HepG2 (cell line): ENCODE data around the gene ZNF772. TPM values are rescaled to one million over a fixed set of nuclear protein-coding genes. Genes with fewer than 3 reads are reported as not detected.

Source experiments
- FIP1L1 ChIP-seq: fragments of 200-400 bp; formaldehyde crosslinking; IDR thresholded peaks from 2 replicates; pipeline ENCODE4 v1.6.1; 2018; ENCODE audit warnings: low read depth, mild to moderate bottlenecking, low read length, moderate library complexity, borderline replicate concordance; ENCODE audit not compliant: insufficient read depth
- GLI4 ChIP-seq: sonication (generic); formaldehyde crosslinking; IDR thresholded peaks from 2 replicates; pipeline ENCODE4 v1.5.1; 2020; ENCODE audit warnings: missing genetic modification reagents, mild to moderate bottlenecking, moderate library complexity, borderline replicate concordance
- RXRB ChIP-seq: IDR thresholded peaks from 2 replicates; pipeline ENCODE4 v1.6.1; 2016; ENCODE audit warnings: borderline replicate concordance, missing genetic modification reagents, missing compliant biosample characterization
- TCF7L2 ChIP-seq: IDR thresholded peaks from 2 replicates; pipeline ENCODE4 v1.6.1; 2011; ENCODE audit warnings: mild to moderate bottlenecking, low read depth, low read length, moderate library complexity
- ZNF350 ChIP-seq: sonication (generic); formaldehyde crosslinking; IDR thresholded peaks from 2 replicates; pipeline ENCODE4 v1.4.0; 2020; ENCODE audit warnings: mild to moderate bottlenecking, low read depth, missing genetic modification reagents, borderline replicate concordance
- ZNF639 ChIP-seq: conservative IDR thresholded peaks from 2 replicates; pipeline ENCODE4 v1.6.1; 2018; ENCODE audit warnings: missing genetic modification reagents
- ZNF781 ChIP-seq: sonication (generic); formaldehyde crosslinking; IDR thresholded peaks from 2 replicates; pipeline ENCODE4 v1.5.1; 2020; ENCODE audit warnings: borderline replicate concordance, mild to moderate bottlenecking, missing genetic modification reagents; ENCODE audit errors: not compliant biosample characterization
- ZNF792 ChIP-seq: IDR thresholded peaks from 2 replicates; pipeline ENCODE4 v1.6.1; 2016
- ZSCAN5A ChIP-seq: sonication (generic); formaldehyde crosslinking; IDR thresholded peaks from 2 replicates; pipeline ENCODE4 v1.8.0; 2022; ENCODE audit warnings: mild to moderate bottlenecking, missing genetic modification reagents, borderline replicate concordance
- polyA plus RNA-seq, 8 experiments: library from polyadenylated mRNA; depleted of rRNA in 3 of 8; stranded (reverse) in 7 of 8; unstranded in 1 of 8; fragments of >200 nt; fragmentation: Illumina TruSeq in 4 of 8; extraction: Trizol in 4 of 8; gene quantifications; 2 replicates each; pipeline versions ENCODE4 v1.2.1 to v1.2.3, GENCODE V29; 2011 to 2016; ENCODE audit warnings: low read depth in 4 of 8, missing spikeins in 1 of 8, mixed read lengths in 1 of 8; ENCODE audit not compliant: insufficient read depth in 1 of 8
- total RNA-seq, 5 experiments: library from RNA; depleted of rRNA; stranded (reverse); fragments of >200 nt; fragmentation: Illumina TruSeq; extraction: Trizol; gene quantifications; 2 replicates each; pipeline ENCODE4 v1.2.3, GENCODE V29; 2016; ENCODE audit warnings: low read depth in 1 of 5
- TF ChIP-seq, protein P1 (sequence below): IDR thresholded peaks from 2 replicates; pipeline ENCODE4 v1.6.1; 2016; ENCODE audit warnings: low read depth, missing genetic modification reagents, missing compliant biosample characterization
- TF ChIP-seq, protein P2 (sequence below): sonication (generic); formaldehyde crosslinking; IDR thresholded peaks from 2 replicates; pipeline ENCODE4 v1.4.0; 2020; ENCODE audit warnings: missing genetic modification reagents

Gene ZNF772
- total and polyA plus RNA-seq, 2 of the 13 experiments (the other 11 are each of a cell fraction or from before 2014, with no cell fraction given), result 3.1 to 17.2 TPM

DNA sequence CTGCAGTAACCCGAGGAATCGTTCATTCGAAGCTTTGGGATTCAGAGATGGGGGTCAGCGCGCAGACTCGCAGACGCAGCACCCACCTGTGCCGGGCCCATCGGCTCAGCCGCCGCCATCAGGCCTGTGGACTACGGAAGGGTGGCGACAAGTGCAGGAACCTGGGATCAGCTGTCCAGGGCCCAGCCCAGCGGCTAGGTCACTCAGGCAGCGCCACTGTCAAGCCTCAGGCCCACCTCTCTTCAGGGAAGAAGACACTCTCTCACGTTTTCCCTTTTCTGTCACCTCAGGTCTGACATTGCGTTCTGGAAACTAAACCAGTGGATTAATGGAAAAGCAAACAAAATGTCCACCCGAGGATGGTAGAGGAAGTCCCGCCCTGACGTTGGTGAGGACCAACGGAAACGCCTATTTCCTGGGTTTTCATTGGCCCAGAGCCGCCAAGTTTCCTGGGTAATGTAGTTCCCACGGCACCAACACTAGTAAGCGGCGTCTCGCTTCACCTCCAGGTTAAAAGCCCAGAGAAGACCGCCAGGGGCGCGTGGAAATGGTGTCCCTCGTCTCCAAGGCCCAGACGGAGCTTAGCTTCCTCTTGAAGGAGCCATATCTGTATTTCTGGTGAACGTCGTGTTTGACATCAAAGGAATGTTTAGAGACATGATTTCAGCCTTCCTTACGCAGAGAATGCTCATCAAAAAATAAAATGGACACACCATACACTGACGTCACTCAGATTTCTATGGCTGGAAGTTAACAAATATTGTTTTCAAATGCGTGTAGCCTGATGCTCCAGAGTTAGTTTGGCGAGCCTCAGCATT lies at the start of gene ZNF772 (continued):
- TF ChIP-seq ZNF639, result no peak
- TF ChIP-seq, protein P1, sequence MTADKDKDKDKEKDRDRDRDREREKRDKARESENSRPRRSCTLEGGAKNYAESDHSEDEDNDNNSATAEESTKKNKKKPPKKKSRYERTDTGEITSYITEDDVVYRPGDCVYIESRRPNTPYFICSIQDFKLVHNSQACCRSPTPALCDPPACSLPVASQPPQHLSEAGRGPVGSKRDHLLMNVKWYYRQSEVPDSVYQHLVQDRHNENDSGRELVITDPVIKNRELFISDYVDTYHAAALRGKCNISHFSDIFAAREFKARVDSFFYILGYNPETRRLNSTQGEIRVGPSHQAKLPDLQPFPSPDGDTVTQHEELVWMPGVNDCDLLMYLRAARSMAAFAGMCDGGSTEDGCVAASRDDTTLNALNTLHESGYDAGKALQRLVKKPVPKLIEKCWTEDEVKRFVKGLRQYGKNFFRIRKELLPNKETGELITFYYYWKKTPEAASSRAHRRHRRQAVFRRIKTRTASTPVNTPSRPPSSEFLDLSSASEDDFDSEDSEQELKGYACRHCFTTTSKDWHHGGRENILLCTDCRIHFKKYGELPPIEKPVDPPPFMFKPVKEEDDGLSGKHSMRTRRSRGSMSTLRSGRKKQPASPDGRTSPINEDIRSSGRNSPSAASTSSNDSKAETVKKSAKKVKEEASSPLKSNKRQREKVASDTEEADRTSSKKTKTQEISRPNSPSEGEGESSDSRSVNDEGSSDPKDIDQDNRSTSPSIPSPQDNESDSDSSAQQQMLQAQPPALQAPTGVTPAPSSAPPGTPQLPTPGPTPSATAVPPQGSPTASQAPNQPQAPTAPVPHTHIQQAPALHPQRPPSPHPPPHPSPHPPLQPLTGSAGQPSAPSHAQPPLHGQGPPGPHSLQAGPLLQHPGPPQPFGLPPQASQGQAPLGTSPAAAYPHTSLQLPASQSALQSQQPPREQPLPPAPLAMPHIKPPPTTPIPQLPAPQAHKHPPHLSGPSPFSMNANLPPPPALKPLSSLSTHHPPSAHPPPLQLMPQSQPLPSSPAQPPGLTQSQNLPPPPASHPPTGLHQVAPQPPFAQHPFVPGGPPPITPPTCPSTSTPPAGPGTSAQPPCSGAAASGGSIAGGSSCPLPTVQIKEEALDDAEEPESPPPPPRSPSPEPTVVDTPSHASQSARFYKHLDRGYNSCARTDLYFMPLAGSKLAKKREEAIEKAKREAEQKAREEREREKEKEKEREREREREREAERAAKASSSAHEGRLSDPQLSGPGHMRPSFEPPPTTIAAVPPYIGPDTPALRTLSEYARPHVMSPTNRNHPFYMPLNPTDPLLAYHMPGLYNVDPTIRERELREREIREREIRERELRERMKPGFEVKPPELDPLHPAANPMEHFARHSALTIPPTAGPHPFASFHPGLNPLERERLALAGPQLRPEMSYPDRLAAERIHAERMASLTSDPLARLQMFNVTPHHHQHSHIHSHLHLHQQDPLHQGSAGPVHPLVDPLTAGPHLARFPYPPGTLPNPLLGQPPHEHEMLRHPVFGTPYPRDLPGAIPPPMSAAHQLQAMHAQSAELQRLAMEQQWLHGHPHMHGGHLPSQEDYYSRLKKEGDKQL (CRISPR knock-in tag), result no peak
- no peak for TF ChIP-seq FIP1L1
- TF ChIP-seq TCF7L2, result no peak
- TF ChIP-seq, protein P2, sequence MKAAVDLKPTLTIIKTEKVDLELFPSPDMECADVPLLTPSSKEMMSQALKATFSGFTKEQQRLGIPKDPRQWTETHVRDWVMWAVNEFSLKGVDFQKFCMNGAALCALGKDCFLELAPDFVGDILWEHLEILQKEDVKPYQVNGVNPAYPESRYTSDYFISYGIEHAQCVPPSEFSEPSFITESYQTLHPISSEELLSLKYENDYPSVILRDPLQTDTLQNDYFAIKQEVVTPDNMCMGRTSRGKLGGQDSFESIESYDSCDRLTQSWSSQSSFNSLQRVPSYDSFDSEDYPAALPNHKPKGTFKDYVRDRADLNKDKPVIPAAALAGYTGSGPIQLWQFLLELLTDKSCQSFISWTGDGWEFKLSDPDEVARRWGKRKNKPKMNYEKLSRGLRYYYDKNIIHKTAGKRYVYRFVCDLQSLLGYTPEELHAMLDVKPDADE (CRISPR knock-in tag), result no peak
- TF ChIP-seq ZSCAN5A (CRISPR knock-in tag), result no peak; the same call in 1 of the 2 replicates
- TF ChIP-seq ZNF781 (CRISPR knock-in tag), result no peak
- TF ChIP-seq ZNF350 (CRISPR knock-in tag), result peak; percentile 79
- no peak for TF ChIP-seq ZNF792 (CRISPR knock-in tag)
- TF ChIP-seq RXRB, result peak; percentile 49; the same call in 1 of the 2 replicates
- TF ChIP-seq GLI4 (CRISPR knock-in tag), result 0 out of 2 replicates have a peak, but pooled peaks have one; percentile 70
